GM13976 (cell line): Measurements from ENCODE around the gene CRY1.

Source experiments
- DNase-seq: peaks from one replicate; pipeline ENCODE4 v3.0.0; 2012; ENCODE audit warnings: low spot score
- CTCF ChIP-seq: IDR thresholded peaks from 2 replicates; pipeline ENCODE4 v1.5.1; 2012; ENCODE audit warnings: borderline replicate concordance, mild to moderate bottlenecking; ENCODE audit not compliant: insufficient read depth; ENCODE audit errors: extremely low read depth, missing control alignments, control extremely low read depth
- in situ Hi-C: fragments of 300-500 bp; cut with MboI; formaldehyde crosslinking; loops from one replicate; pipeline ENCODE4 v1.12.0; 2022; ENCODE audit warnings: low sequenced_read_pairs, mixed read lengths, inconsistent platforms; ENCODE audit not compliant: unreplicated experiment

The CRY1 gene

DNA sequence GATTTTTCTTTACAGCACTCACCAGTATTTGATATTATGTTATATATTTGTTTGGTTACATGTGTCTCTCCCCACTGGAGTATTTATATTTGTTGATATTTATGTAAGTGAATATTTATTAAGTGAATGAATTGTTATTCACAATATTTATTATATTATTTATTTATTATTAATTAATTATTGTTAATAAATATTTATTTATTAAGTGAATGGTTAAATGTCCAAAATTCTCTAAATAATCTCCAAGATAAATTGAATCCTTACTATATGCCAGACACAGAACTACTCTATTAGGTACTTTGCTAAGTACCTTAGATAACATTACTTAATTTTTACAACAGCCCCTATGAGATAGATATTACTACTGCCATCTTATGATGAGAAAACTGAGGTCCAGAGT is 10.2 kb upstream of the CRY1 start:
- no peak for DNase-seq
- in situ Hi-C loops: loop anchor here (25.0 kb wide), 1 partner anchor 716 kb away; no protein-coding TSS in a partner anchor
- no peak for TF ChIP-seq CTCF

DNA sequence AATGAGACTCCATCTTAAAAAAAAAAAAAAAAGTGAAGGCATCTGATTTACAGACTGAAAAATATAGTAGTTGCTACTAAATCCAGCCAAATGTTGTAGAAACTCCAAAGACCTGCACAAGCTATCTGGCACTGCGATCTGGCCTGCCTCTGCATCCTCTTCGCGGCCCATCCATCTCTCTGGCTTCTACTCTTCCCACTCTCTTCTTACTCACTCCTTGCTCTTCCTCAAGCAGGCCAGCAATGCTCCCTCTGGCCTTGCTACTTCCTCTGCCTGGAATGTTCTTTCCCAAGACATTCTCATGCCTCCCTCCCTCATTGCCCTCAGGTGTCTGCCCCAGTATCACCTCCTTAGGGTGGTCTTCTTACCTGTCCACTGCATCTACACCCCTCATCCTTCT is 9.7 kb upstream of the CRY1 start:
- DNase-seq: no peak
- no peak for TF ChIP-seq CTCF
- in situ Hi-C loops: loop anchor here (25.0 kb wide), 1 partner anchor 716 kb away; no protein-coding TSS in a partner anchor

- DNase-seq: no peak
- no peak for TF ChIP-seq CTCF
- in situ Hi-C loops: loop anchor here (25.0 kb wide), 1 partner anchor 715 kb away; no protein-coding TSS in a partner anchor
Observed at GRCh38 chr12:107102294-107102693, 8.9 kb upstream of the CRY1 start.

GRCh38 chr12:107101651-107102050 is 8.3 kb upstream of the CRY1 start:
- in situ Hi-C loops: loop anchor here (25.0 kb wide), 1 partner anchor 714 kb away; no protein-coding TSS in a partner anchor
- TF ChIP-seq CTCF: no peak
- DNase-seq: no peak

- in situ Hi-C loops: loop anchor here (25.0 kb wide), 1 partner anchor 713 kb away; no protein-coding TSS in a partner anchor
- TF ChIP-seq CTCF: no peak
- no peak for DNase-seq
Observed at GRCh38 chr12:107099917-107100316, 6.6 kb upstream of the CRY1 start.

DNA sequence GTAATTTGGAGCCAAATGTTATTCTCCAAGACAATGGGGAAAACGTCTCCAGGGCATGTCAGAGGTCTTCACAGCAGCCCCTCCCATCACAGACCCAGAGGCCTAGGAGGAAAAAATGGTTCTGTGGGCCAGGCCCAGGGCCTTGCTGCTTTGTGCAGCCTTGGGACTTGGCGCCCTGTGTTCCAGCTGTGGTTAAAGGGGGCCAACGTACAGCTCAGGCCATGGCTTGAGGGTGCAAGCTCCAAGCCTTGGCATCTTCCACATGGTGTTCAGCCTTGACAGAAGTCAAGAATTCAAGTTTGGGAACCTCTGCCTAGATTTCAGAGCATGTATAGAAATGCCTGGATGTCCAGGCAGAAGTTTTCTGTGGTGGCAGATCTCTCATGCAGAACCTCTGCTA is 3.2 kb upstream of the CRY1 start:
- DNase-seq: no peak
- in situ Hi-C loops: no loop called here
- TF ChIP-seq CTCF: no peak

DNA sequence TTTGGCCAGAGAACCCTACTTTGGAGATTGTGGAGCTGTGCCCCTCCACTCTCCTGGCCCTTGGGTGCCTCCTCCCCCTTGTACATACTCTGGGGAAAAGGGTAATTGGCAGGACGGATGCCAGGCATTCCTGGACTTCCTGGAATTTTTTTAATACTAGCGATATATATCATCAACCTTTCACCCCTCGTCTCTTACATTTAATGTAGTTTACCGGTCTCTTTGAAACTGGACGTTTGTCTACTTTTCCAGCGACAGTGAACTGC is 767 bp upstream of the CRY1 start:
- no peak for DNase-seq
- TF ChIP-seq CTCF: no peak
- in situ Hi-C loops: no loop called here
